ENCODE measurements around the gene MRPS12. TPM values are rescaled to one million over a fixed set of nuclear protein-coding genes. Genes with fewer than 3 reads are reported as not detected.
A peak's percentile ranks its signal among the peaks of the same experiment; 100 is the strongest.

MRPS12 gene
- total RNA-seq, 1 donor from 2014 or later: 30.7 TPM

GRCh38 chr19:38904581-38905539 is 25.9 kb upstream of the MRPS12 start:
- Mint-ChIP-seq H3K4me3 (ENCODE audit: unreplicated experiment) (no peak overlapping the region), H3K27me3 (ENCODE audit: unreplicated experiment) (no peaks in the 10 kb centered on the region), H3K4me1 (ENCODE audit: unreplicated experiment) (peaks cover 13% of the 10 kb centered on the region), H3K9me3 (ENCODE audit: unreplicated experiment) (no peaks in the 10 kb centered on the region), H3K36me3 (ENCODE audit: unreplicated experiment) (peaks cover 10% of the 10 kb centered on the region), H3K27ac (ENCODE audit: unreplicated experiment) (peak overlapping the region; percentile 20)
- TF ChIP-seq CTCF (IDR thresholded peaks at IDR 0.05): no peak
- DNase-seq (ENCODE audit: extremely low spot score, unreplicated experiment): no peak

GRCh38 chr19:38905620-38906019 is 25.1 kb upstream of the MRPS12 start:
- Mint-ChIP-seq H3K36me3 (ENCODE audit: unreplicated experiment) (peaks cover 10% of the 10 kb centered on the region), H3K27ac (ENCODE audit: unreplicated experiment) (no peak overlapping the region), H3K9me3 (ENCODE audit: unreplicated experiment) (no peaks in the 10 kb centered on the region), H3K27me3 (ENCODE audit: unreplicated experiment) (no peaks in the 10 kb centered on the region), H3K4me3 (ENCODE audit: unreplicated experiment) (no peak overlapping the region), H3K4me1 (ENCODE audit: unreplicated experiment) (peaks cover 9% of the 10 kb centered on the region)
- no peak for DNase-seq (ENCODE audit: extremely low spot score, unreplicated experiment)
- no peak for TF ChIP-seq CTCF (IDR thresholded peaks at IDR 0.05)

- H3K4me1 Mint-ChIP-seq (ENCODE audit: unreplicated experiment): no peaks in the 10 kb centered on the region
- DNase-seq (ENCODE audit: extremely low spot score, unreplicated experiment): no peak
- no peak overlapping the region for H3K4me3 Mint-ChIP-seq (ENCODE audit: unreplicated experiment)
- H3K9me3 Mint-ChIP-seq (ENCODE audit: unreplicated experiment): no peaks in the 10 kb centered on the region
- no peak for TF ChIP-seq CTCF (IDR thresholded peaks at IDR 0.05)
- H3K27ac Mint-ChIP-seq (ENCODE audit: unreplicated experiment): no peak overlapping the region
- peaks cover 10% of the 10 kb centered on the region for H3K36me3 Mint-ChIP-seq (ENCODE audit: unreplicated experiment)
- no peaks in the 10 kb centered on the region for H3K27me3 Mint-ChIP-seq (ENCODE audit: unreplicated experiment)
Observed at GRCh38 chr19:38907227-38907626, 23.5 kb upstream of the MRPS12 start.

- no peak for DNase-seq (ENCODE audit: extremely low spot score, unreplicated experiment)
- no peaks in the 10 kb centered on the region for H3K4me1 Mint-ChIP-seq (ENCODE audit: unreplicated experiment)
- H3K27ac Mint-ChIP-seq (ENCODE audit: unreplicated experiment): no peak overlapping the region
- peaks cover 10% of the 10 kb centered on the region for H3K36me3 Mint-ChIP-seq (ENCODE audit: unreplicated experiment)
- no peak overlapping the region for H3K4me3 Mint-ChIP-seq (ENCODE audit: unreplicated experiment)
- H3K27me3 Mint-ChIP-seq (ENCODE audit: unreplicated experiment): no peaks in the 10 kb centered on the region
- no peaks in the 10 kb centered on the region for H3K9me3 Mint-ChIP-seq (ENCODE audit: unreplicated experiment)
- TF ChIP-seq CTCF (IDR thresholded peaks at IDR 0.05): no peak
Observed at GRCh38 chr19:38907670-38908069, 23.1 kb upstream of the MRPS12 start.

- Mint-ChIP-seq H3K9me3 (ENCODE audit: unreplicated experiment) (no peaks in the 10 kb centered on the region), H3K36me3 (ENCODE audit: unreplicated experiment) (peaks cover 10% of the 10 kb centered on the region), H3K27ac (ENCODE audit: unreplicated experiment) (no peak overlapping the region), H3K4me1 (ENCODE audit: unreplicated experiment) (no peaks in the 10 kb centered on the region), H3K27me3 (ENCODE audit: unreplicated experiment) (no peaks in the 10 kb centered on the region), H3K4me3 (ENCODE audit: unreplicated experiment) (no peak overlapping the region)
- no peak for DNase-seq (ENCODE audit: extremely low spot score, unreplicated experiment)
- no peak for TF ChIP-seq CTCF (IDR thresholded peaks at IDR 0.05)
Observed at GRCh38 chr19:38908911-38909310, 21.8 kb upstream of the MRPS12 start.
